Measurements from ENCODE around the gene ATE1. TPM values are rescaled to one million over a fixed set of nuclear protein-coding genes. Genes with fewer than 3 reads are reported as not detected.

Gene ATE1
- total and polyA plus RNA-seq, 2 donors (not counting 3 experiments of a cell fraction or from before 2014, with no cell fraction given), result 8.7 to 27.1 TPM

DNA sequence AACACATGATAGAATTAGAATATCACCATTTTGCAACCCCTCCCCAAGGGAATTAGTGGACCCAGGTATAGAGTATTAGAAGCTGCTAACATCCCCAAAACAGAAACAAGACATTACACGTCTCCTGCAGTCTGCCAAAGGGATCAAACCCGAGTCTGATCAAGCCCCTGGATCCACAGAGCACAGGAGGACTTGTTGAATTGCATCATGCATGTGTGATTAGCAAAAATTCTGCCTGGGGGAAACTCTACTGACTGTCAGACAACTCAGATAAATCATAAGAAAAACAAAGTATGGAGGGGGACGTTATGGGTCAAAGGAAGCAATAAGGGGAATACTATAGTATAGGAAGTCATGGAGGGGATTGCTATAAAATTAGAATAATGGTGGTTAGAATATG, 212.8 kb downstream of the ATE1 start:
- Histone ChIP-seq H3K27ac (ENCODE audit: insufficient read depth, low read depth, low read length) (no peak overlapping the region), H3K4me3 (replicated peaks in 1 of 3; ENCODE audit: insufficient read depth in 1 of 3, low read depth in 1 of 3, low read length in 3 of 3) (no peak overlapping the region), H3K4me2 (ENCODE audit: insufficient read depth, low read length) (no peak overlapping the region), H3K36me3 (ENCODE audit: control insufficient read depth in 2 of 2, extremely low read depth in 1 of 2, insufficient read depth in 2 of 2, low read length in 2 of 2) (no peaks in the 10 kb centered on the region), H3K79me2 (ENCODE audit: control insufficient read depth, insufficient read depth, low read length) (no peaks in the 10 kb centered on the region), H3K9me3 (replicated peaks; ENCODE audit: control insufficient read depth, insufficient read depth, low read length) (no peaks in the 10 kb centered on the region), H3K4me1 (ENCODE audit: control insufficient read depth, extremely low read depth, insufficient read depth, low read length) (no peaks in the 10 kb centered on the region), H4K20me1 (replicated peaks; ENCODE audit: control insufficient read depth, extremely low read depth, insufficient read depth, low read length) (no peaks in the 10 kb centered on the region), H3K9me1 (replicated peaks; ENCODE audit: control insufficient read depth, extremely low read depth, insufficient read depth, low read length) (no peaks in the 10 kb centered on the region), H3K9ac (replicated peaks; ENCODE audit: extremely low read depth, insufficient read depth, low read length) (no peak overlapping the region), H3K27me3 (ENCODE audit: control insufficient read depth in 2 of 2, insufficient read depth in 2 of 2, low read length in 2 of 2) (no peaks in the 10 kb centered on the region), H2AFZ (ENCODE audit: low read depth, low read length) (no peak overlapping the region)
- no peak for DNase-seq (ENCODE audit: low read depth, low spot score)
- FAIRE-seq, result no peak
- dilution Hi-C loops (cut with MboI; ENCODE audit: extremely low pct_ligation_motif_present, low sequenced_read_pairs), result no loop called here
- BruUV-seq (replicated peaks), result no TSS peak
- TF ChIP-seq, protein P1, sequence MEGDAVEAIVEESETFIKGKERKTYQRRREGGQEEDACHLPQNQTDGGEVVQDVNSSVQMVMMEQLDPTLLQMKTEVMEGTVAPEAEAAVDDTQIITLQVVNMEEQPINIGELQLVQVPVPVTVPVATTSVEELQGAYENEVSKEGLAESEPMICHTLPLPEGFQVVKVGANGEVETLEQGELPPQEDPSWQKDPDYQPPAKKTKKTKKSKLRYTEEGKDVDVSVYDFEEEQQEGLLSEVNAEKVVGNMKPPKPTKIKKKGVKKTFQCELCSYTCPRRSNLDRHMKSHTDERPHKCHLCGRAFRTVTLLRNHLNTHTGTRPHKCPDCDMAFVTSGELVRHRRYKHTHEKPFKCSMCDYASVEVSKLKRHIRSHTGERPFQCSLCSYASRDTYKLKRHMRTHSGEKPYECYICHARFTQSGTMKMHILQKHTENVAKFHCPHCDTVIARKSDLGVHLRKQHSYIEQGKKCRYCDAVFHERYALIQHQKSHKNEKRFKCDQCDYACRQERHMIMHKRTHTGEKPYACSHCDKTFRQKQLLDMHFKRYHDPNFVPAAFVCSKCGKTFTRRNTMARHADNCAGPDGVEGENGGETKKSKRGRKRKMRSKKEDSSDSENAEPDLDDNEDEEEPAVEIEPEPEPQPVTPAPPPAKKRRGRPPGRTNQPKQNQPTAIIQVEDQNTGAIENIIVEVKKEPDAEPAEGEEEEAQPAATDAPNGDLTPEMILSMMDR (IDR thresholded peaks at IDR 0.05; ENCODE audit: extremely low read depth in 1 of 2, insufficient read depth in 1 of 2, low read depth in 1 of 2, low read length in 2 of 2), result no peak
- ChIA-PET CTCF (interaction anchor here (0.9 kb wide), 1 partner anchor 10 kb away, joined by 3 read pairs; no protein-coding TSS in a partner anchor), POLR2A (no interaction called here)
- intact Hi-C loops (cut with micrococcal nuclease), result no loop called here

DNA sequence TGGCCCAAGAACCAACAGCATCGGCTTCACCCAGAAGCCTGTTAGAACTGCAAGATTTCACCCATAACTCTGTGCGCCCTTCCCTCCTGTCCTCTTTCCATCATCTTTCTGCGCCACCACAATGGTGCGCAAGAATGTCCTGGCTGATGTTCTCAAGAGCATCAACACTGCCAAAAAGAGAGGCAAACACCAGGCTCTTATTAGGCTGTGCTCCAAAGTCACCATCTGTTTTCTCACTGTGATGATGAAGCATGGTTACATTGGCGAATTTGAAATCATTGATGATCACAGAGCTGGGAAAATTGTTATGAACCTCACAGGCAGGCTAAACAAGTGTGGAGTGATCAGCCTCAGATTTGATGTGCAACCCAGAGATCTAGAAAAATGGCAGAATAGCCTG, 214.3 kb downstream of the ATE1 start:
- Histone ChIP-seq H3K27ac (ENCODE audit: insufficient read depth, low read depth, low read length) (no peak overlapping the region), H3K9me1 (replicated peaks; ENCODE audit: control insufficient read depth, extremely low read depth, insufficient read depth, low read length) (no peaks in the 10 kb centered on the region), H3K4me3 (replicated peaks in 1 of 3; ENCODE audit: insufficient read depth in 1 of 3, low read depth in 1 of 3, low read length in 3 of 3) (no peak overlapping the region), H3K4me2 (ENCODE audit: insufficient read depth, low read length) (no peak overlapping the region), H3K4me1 (ENCODE audit: control insufficient read depth, extremely low read depth, insufficient read depth, low read length) (no peaks in the 10 kb centered on the region), H3K36me3 (ENCODE audit: control insufficient read depth in 2 of 2, extremely low read depth in 1 of 2, insufficient read depth in 2 of 2, low read length in 2 of 2) (no peaks in the 10 kb centered on the region), H2AFZ (ENCODE audit: low read depth, low read length) (no peak overlapping the region), H3K9ac (replicated peaks; ENCODE audit: extremely low read depth, insufficient read depth, low read length) (no peak overlapping the region), H3K79me2 (ENCODE audit: control insufficient read depth, insufficient read depth, low read length) (no peaks in the 10 kb centered on the region), H3K9me3 (replicated peaks; ENCODE audit: control insufficient read depth, insufficient read depth, low read length) (no peaks in the 10 kb centered on the region), H3K27me3 (ENCODE audit: control insufficient read depth in 2 of 2, insufficient read depth in 2 of 2, low read length in 2 of 2) (peaks cover 0 to 1% of the 10 kb centered on the region in 2 experiments), H4K20me1 (replicated peaks; ENCODE audit: control insufficient read depth, extremely low read depth, insufficient read depth, low read length) (no peaks in the 10 kb centered on the region)
- dilution Hi-C loops (cut with MboI; ENCODE audit: extremely low pct_ligation_motif_present, low sequenced_read_pairs), result no loop called here
- ChIA-PET CTCF (no interaction called here), POLR2A (no interaction called here)
- no peak for FAIRE-seq
- no peak for DNase-seq (ENCODE audit: low read depth, low spot score)
- TF ChIP-seq MYC (IDR thresholded peaks at IDR 0.05; ENCODE audit: low read depth, low read length) (no peak), JUN (IDR thresholded peaks at IDR 0.05; ENCODE audit: borderline replicate concordance, insufficient read depth, insufficient read length, low read depth) (no peak), POLR2A (IDR thresholded peaks at IDR 0.05; ENCODE audit: low read depth, low read length) (no peak), FOS (IDR thresholded peaks at IDR 0.05; ENCODE audit: borderline replicate concordance, insufficient read depth, low read length) (no peak), POLR2AphosphoS5 (IDR thresholded peaks at IDR 0.05; ENCODE audit: insufficient read depth, low read depth, low read length) (no peak), GATA2 (IDR thresholded peaks at IDR 0.05; ENCODE audit: insufficient read depth, insufficient read length, low read depth, low read length) (no peak)
- TF ChIP-seq, protein P2, sequence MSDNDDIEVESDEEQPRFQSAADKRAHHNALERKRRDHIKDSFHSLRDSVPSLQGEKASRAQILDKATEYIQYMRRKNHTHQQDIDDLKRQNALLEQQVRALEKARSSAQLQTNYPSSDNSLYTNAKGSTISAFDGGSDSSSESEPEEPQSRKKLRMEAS (IDR thresholded peaks at IDR 0.05; ENCODE audit: insufficient read depth, insufficient read length), result no peak
- TF ChIP-seq, protein P1 (IDR thresholded peaks at IDR 0.05; ENCODE audit: extremely low read depth in 1 of 2, insufficient read depth in 1 of 2, low read depth in 1 of 2, low read length in 2 of 2), result no peak
- no TSS peak for BruUV-seq (replicated peaks)
- intact Hi-C loops (cut with micrococcal nuclease), result no loop called here
